HepG2 (cell line): ENCODE data around the gene CENPO. TPM values are rescaled to one million over a fixed set of nuclear protein-coding genes. Genes with fewer than 3 reads are reported as not detected.

Source experiments
- HOXA5 ChIP-seq: sonication (generic); formaldehyde crosslinking; IDR thresholded peaks from 2 replicates; pipeline ENCODE4 v1.4.0; 2020; ENCODE audit warnings: missing genetic modification reagents
- NCOA1 ChIP-seq: sonication (generic); formaldehyde crosslinking; IDR thresholded peaks from 2 replicates; pipeline ENCODE4 v1.9.0; 2021; ENCODE audit warnings: missing genetic modification reagents
- PRMT3 ChIP-seq: sonication (generic); formaldehyde crosslinking; IDR thresholded peaks from 2 replicates; pipeline ENCODE4 v1.8.1; 2022; ENCODE audit warnings: low read depth, mild to moderate bottlenecking, moderate library complexity, missing genetic modification reagents, borderline replicate concordance
- RBFOX2 ChIP-seq: fragments of 200-400 bp; formaldehyde crosslinking; IDR thresholded peaks from 2 replicates; pipeline ENCODE4 v1.6.1; 2017; ENCODE audit warnings: low read depth, mild to moderate bottlenecking, low read length
- SETDB1 ChIP-seq: sonication (generic); formaldehyde crosslinking; IDR thresholded peaks from 2 replicates; pipeline ENCODE4 v1.5.1; 2020; ENCODE audit warnings: missing genetic modification reagents, mild to moderate bottlenecking, borderline replicate concordance
- SOX6 ChIP-seq, 2 experiments: fragments of 450-650 bp in 1 of 2; sonication (generic) in 1 of 2; formaldehyde crosslinking in 1 of 2; IDR thresholded peaks; 2 replicates each; pipeline versions ENCODE4 v1.4.0 to v1.6.1; 2017 to 2020; ENCODE audit warnings: antibody characterized with exemption in 1 of 2, mild to moderate bottlenecking in 1 of 2, missing genetic modification reagents in 1 of 2
- ZNF678 ChIP-seq: sonication (generic); formaldehyde crosslinking; IDR thresholded peaks from 2 replicates; pipeline ENCODE4 v1.4.0; 2020; ENCODE audit warnings: mild to moderate bottlenecking, missing genetic modification reagents
- polyA plus RNA-seq, 8 experiments: library from polyadenylated mRNA; depleted of rRNA in 3 of 8; stranded (reverse) in 7 of 8; unstranded in 1 of 8; fragments of >200 nt; fragmentation: Illumina TruSeq in 4 of 8; extraction: Trizol in 4 of 8; gene quantifications; 2 replicates each; pipeline versions ENCODE4 v1.2.1 to v1.2.3, GENCODE V29; 2011 to 2016; ENCODE audit warnings: low read depth in 4 of 8, missing spikeins in 1 of 8, mixed read lengths in 1 of 8; ENCODE audit not compliant: insufficient read depth in 1 of 8
- total RNA-seq, 5 experiments: library from RNA; depleted of rRNA; stranded (reverse); fragments of >200 nt; fragmentation: Illumina TruSeq; extraction: Trizol; gene quantifications; 2 replicates each; pipeline ENCODE4 v1.2.3, GENCODE V29; 2016; ENCODE audit warnings: low read depth in 1 of 5
- TF ChIP-seq, protein P1 (sequence below): IDR thresholded peaks from 2 replicates; pipeline ENCODE4 v1.6.1; 2016; ENCODE audit warnings: low read depth, missing genetic modification reagents, missing compliant biosample characterization
- TF ChIP-seq, protein P2 (sequence below): sonication (generic); formaldehyde crosslinking; IDR thresholded peaks from 2 replicates; pipeline ENCODE4 v1.4.0; 2020; ENCODE audit warnings: mild to moderate bottlenecking, missing genetic modification reagents
- TF ChIP-seq, protein P3 (sequence below): IDR thresholded peaks from 2 replicates; pipeline ENCODE4 v1.6.1; 2016; ENCODE audit warnings: low read depth, control low read depth
- TF ChIP-seq, protein P4 (sequence below): IDR thresholded peaks from 2 replicates; pipeline ENCODE4 v1.6.1; 2016; ENCODE audit warnings: control low read depth
- TF ChIP-seq, protein P5 (sequence below): sonication (generic); formaldehyde crosslinking; IDR thresholded peaks from 2 replicates; pipeline ENCODE4 v1.9.0; 2022; ENCODE audit warnings: missing genetic modification reagents, mild to moderate bottlenecking, borderline replicate concordance

Gene CENPO
- total and polyA plus RNA-seq, 2 of the 13 experiments (the other 11 are each of a cell fraction or from before 2014, with no cell fraction given), result 19.7 to 35.5 TPM

DNA sequence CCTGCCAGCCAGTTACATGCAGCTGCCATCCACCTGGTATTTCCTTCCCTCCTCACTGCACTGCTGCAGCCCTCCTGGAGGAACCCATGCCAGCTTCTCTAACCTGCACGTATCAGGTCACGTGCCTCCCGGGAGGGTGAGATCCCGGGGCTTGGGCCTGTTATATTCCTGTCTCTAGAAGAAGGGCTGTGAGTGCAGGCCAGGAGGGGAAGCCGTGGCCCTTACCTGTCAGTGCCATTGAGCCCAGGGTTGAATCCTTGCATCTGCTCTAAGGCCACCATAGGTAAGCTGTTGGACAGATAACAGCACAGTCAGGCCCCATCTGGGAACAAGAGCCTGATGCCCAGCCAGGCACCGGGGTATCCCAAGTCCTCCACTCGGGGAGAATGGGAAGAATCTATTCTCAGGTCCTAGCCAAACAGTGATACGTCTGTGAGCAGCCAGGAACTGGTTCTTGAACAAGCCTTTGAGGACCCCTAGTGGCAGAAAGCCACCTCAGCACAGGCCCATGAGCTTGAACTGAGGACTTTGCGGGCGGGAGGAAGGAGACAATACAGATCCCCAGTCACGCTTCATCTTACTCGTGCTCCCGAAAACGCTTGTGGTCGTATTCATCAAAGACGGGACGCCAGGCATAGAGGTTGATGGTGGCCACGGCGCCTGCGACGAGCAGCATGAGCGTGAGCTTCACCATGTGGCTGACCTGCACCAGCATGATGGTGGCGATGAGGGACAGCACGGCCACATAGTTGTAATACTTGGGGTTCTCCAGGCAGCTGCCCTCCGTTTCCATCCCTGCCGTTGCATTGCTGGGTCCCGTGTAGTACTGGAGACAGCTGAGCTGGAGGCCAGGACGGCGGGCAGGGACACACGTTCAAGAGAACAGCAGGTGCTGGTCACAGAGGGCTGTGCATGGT, 34.4 kb downstream of the CENPO start (continued):
- TF ChIP-seq, protein P1, sequence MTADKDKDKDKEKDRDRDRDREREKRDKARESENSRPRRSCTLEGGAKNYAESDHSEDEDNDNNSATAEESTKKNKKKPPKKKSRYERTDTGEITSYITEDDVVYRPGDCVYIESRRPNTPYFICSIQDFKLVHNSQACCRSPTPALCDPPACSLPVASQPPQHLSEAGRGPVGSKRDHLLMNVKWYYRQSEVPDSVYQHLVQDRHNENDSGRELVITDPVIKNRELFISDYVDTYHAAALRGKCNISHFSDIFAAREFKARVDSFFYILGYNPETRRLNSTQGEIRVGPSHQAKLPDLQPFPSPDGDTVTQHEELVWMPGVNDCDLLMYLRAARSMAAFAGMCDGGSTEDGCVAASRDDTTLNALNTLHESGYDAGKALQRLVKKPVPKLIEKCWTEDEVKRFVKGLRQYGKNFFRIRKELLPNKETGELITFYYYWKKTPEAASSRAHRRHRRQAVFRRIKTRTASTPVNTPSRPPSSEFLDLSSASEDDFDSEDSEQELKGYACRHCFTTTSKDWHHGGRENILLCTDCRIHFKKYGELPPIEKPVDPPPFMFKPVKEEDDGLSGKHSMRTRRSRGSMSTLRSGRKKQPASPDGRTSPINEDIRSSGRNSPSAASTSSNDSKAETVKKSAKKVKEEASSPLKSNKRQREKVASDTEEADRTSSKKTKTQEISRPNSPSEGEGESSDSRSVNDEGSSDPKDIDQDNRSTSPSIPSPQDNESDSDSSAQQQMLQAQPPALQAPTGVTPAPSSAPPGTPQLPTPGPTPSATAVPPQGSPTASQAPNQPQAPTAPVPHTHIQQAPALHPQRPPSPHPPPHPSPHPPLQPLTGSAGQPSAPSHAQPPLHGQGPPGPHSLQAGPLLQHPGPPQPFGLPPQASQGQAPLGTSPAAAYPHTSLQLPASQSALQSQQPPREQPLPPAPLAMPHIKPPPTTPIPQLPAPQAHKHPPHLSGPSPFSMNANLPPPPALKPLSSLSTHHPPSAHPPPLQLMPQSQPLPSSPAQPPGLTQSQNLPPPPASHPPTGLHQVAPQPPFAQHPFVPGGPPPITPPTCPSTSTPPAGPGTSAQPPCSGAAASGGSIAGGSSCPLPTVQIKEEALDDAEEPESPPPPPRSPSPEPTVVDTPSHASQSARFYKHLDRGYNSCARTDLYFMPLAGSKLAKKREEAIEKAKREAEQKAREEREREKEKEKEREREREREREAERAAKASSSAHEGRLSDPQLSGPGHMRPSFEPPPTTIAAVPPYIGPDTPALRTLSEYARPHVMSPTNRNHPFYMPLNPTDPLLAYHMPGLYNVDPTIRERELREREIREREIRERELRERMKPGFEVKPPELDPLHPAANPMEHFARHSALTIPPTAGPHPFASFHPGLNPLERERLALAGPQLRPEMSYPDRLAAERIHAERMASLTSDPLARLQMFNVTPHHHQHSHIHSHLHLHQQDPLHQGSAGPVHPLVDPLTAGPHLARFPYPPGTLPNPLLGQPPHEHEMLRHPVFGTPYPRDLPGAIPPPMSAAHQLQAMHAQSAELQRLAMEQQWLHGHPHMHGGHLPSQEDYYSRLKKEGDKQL, result no peak
- no peak for TF ChIP-seq PRMT3 (CRISPR knock-in tag)
- TF ChIP-seq, protein P2, sequence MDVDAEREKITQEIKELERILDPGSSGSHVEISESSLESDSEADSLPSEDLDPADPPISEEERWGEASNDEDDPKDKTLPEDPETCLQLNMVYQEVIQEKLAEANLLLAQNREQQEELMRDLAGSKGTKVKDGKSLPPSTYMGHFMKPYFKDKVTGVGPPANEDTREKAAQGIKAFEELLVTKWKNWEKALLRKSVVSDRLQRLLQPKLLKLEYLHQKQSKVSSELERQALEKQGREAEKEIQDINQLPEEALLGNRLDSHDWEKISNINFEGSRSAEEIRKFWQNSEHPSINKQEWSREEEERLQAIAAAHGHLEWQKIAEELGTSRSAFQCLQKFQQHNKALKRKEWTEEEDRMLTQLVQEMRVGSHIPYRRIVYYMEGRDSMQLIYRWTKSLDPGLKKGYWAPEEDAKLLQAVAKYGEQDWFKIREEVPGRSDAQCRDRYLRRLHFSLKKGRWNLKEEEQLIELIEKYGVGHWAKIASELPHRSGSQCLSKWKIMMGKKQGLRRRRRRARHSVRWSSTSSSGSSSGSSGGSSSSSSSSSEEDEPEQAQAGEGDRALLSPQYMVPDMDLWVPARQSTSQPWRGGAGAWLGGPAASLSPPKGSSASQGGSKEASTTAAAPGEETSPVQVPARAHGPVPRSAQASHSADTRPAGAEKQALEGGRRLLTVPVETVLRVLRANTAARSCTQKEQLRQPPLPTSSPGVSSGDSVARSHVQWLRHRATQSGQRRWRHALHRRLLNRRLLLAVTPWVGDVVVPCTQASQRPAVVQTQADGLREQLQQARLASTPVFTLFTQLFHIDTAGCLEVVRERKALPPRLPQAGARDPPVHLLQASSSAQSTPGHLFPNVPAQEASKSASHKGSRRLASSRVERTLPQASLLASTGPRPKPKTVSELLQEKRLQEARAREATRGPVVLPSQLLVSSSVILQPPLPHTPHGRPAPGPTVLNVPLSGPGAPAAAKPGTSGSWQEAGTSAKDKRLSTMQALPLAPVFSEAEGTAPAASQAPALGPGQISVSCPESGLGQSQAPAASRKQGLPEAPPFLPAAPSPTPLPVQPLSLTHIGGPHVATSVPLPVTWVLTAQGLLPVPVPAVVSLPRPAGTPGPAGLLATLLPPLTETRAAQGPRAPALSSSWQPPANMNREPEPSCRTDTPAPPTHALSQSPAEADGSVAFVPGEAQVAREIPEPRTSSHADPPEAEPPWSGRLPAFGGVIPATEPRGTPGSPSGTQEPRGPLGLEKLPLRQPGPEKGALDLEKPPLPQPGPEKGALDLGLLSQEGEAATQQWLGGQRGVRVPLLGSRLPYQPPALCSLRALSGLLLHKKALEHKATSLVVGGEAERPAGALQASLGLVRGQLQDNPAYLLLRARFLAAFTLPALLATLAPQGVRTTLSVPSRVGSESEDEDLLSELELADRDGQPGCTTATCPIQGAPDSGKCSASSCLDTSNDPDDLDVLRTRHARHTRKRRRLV (CRISPR knock-in tag), result no peak
- no peak for TF ChIP-seq NCOA1 (CRISPR knock-in tag)
- TF ChIP-seq, protein P3, sequence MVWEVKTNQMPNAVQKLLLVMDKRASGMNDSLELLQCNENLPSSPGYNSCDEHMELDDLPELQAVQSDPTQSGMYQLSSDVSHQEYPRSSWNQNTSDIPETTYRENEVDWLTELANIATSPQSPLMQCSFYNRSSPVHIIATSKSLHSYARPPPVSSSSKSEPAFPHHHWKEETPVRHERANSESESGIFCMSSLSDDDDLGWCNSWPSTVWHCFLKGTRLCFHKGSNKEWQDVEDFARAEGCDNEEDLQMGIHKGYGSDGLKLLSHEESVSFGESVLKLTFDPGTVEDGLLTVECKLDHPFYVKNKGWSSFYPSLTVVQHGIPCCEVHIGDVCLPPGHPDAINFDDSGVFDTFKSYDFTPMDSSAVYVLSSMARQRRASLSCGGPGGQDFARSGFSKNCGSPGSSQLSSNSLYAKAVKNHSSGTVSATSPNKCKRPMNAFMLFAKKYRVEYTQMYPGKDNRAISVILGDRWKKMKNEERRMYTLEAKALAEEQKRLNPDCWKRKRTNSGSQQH (CRISPR knock-in tag), result no peak
- TF ChIP-seq, protein P4, sequence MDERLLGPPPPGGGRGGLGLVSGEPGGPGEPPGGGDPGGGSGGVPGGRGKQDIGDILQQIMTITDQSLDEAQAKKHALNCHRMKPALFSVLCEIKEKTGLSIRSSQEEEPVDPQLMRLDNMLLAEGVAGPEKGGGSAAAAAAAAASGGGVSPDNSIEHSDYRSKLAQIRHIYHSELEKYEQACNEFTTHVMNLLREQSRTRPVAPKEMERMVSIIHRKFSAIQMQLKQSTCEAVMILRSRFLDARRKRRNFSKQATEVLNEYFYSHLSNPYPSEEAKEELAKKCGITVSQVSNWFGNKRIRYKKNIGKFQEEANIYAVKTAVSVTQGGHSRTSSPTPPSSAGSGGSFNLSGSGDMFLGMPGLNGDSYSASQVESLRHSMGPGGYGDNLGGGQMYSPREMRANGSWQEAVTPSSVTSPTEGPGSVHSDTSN (CRISPR knock-in tag), result no peak
- TF ChIP-seq, protein P5, sequence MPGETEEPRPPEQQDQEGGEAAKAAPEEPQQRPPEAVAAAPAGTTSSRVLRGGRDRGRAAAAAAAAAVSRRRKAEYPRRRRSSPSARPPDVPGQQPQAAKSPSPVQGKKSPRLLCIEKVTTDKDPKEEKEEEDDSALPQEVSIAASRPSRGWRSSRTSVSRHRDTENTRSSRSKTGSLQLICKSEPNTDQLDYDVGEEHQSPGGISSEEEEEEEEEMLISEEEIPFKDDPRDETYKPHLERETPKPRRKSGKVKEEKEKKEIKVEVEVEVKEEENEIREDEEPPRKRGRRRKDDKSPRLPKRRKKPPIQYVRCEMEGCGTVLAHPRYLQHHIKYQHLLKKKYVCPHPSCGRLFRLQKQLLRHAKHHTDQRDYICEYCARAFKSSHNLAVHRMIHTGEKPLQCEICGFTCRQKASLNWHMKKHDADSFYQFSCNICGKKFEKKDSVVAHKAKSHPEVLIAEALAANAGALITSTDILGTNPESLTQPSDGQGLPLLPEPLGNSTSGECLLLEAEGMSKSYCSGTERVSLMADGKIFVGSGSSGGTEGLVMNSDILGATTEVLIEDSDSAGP, result peak; percentile 70; the same call in 1 of the 2 replicates
- TF ChIP-seq HOXA5, result no peak
- TF ChIP-seq SETDB1, result no peak
- TF ChIP-seq RBFOX2, result no peak
- TF ChIP-seq ZNF678 (CRISPR knock-in tag), result no peak
- TF ChIP-seq SOX6 (IDR thresholded peaks at IDR 0.05), result no peak
- TF ChIP-seq SOX6 (CRISPR knock-in tag; IDR thresholded peaks at IDR 0.05), result peak; percentile 39; the same call in 1 of the 2 replicates
